K562 treated with DMSO at 1 percent for 12 hours (cell line): ENCODE data around the gene DAPL1. TPM values are rescaled to one million over a fixed set of nuclear protein-coding genes. Genes with fewer than 3 reads are reported as not detected.

Experiments used
- total RNA-seq: library from RNA; unstranded; fragments of 300-600 nt; gene quantifications from 2 replicates; pipeline ENCODE4 v1.2.3, GENCODE V29; 2022; ENCODE audit not compliant: insufficient read depth

The DAPL1 gene
- total RNA-seq: not detected in 2 replicates

GRCh38 chr2:158795195-158795924 is at the start of gene DAPL1:
DAPL1 (plus strand) TSS chr2:158795317; CDS start chr2:158795373, 56 bp downstream.

Other genes with a start within 250 kb of the DAPL1 start
- 0.78 TPM in 1 of 2 replicates, not detected in the other for gene TANC1, start 173.3 kb downstream of the DAPL1 start, total RNA-seq